GM12875 (cell line): Measurements from ENCODE around the gene FOXJ2.
"Not testable (repeated sequence)": the region's sequence is repeated elsewhere in the genome, so short reads cannot be mapped to it uniquely, and the experiment has no call there.

ENCODE experiments used
- H3K4me3 ChIP-seq: one replicate; pipeline ENCODE4 v1.5.1; 2011; ENCODE audit warnings: low read depth, low read length, control low read depth
- CTCF ChIP-seq: IDR thresholded peaks from 2 replicates; pipeline ENCODE4 v1.5.1; 2011; ENCODE audit warnings: low read depth, mild to moderate bottlenecking, control low read depth, inconsistent platforms, low read length, moderate library complexity, borderline replicate concordance; ENCODE audit not compliant: insufficient read depth

The FOXJ2 gene

GRCh38 chr12:8032242-8033152, at the start of gene FOXJ2:
TSS of gene FOXJ2 (plus strand) at chr12:8032716. CDS start at chr12:8039833, 7,117 bp downstream.
- TF ChIP-seq CTCF: no peak
- peak within 1 kb of the TSS; percentile 93 for H3K4me3 ChIP-seq

GRCh38 chr12:7983019-7983418, 49.5 kb upstream of the FOXJ2 start:
- H3K4me3 ChIP-seq: not testable (repeated sequence)

GRCh38 chr12:7983460-7983859, 49.1 kb upstream of the FOXJ2 start:
- H3K4me3 ChIP-seq: not testable (repeated sequence)

DNA sequence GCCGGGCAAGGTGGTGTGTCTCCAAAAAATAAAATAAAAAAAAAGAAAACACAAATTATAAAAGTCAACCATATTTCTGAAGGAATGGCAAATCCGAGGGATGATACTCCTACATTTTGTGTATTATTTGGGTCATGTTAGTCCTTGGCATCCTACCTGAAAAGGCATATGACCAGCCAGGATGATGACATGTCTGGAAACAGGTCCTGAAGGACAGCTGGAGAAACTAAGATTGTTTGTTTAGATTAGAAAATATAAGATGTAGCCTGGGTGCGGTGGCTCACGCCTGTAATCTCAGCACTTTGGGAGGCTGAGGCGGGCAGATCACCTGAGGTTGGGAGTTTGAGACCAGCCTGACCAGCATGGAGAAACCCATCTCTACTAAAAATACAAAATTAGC, 47.6 kb upstream of the FOXJ2 start:
- TF ChIP-seq CTCF: no peak
- H3K4me3 ChIP-seq: no peak overlapping the region

GRCh38 chr12:7985802-7986418, 46.6 kb upstream of the FOXJ2 start:
- TF ChIP-seq CTCF: no peak

GRCh38 chr12:7989827-7990491, 42.6 kb upstream of the FOXJ2 start:
- H3K4me3 ChIP-seq: no peak overlapping the region
- TF ChIP-seq CTCF: no peak

More at GRCh38 chr12:7985802-7986418, 46.6 kb upstream of the FOXJ2 start:
- H3K4me3 ChIP-seq: no peak overlapping the region

- no peak overlapping the region for H3K4me3 ChIP-seq
- no peak for TF ChIP-seq CTCF
Observed at GRCh38 chr12:7991535-7991934, 41.0 kb upstream of the FOXJ2 start.
